Astrocyte (in vitro differentiated cells and primary cell): ENCODE results near the gene STRA6. TPM values are rescaled to one million over a fixed set of nuclear protein-coding genes. Genes with fewer than 3 reads are reported as not detected.

Source experiments
- DNase-seq: peaks from one replicate; pipeline ENCODE4 v3.0.0-alpha.2; 2010; ENCODE audit warnings: low read depth
- FAIRE-seq: peaks from 2 replicates; lab custom pipeline; 2011; peaks lifted over from hg19 to GRCh38; lab: Jason Lieb, UNC
- H2AFZ ChIP-seq: 2 replicates; pipeline ENCODE4 v1.6.0; 2012; ENCODE audit warnings: low read depth, low read length, inconsistent platforms
- H3K27ac ChIP-seq: 2 replicates; pipeline ENCODE4 v1.5.1; 2011; ENCODE audit warnings: low read depth, low read length, inconsistent platforms
- H3K27me3 ChIP-seq: 2 replicates; pipeline ENCODE4 v1.6.0; 2011; ENCODE audit warnings: low read length, inconsistent platforms; ENCODE audit not compliant: insufficient read depth
- H3K36me3 ChIP-seq: 2 replicates; pipeline ENCODE4 v1.5.1; 2011; ENCODE audit warnings: low read length, inconsistent platforms; ENCODE audit not compliant: insufficient read depth
- H3K4me1 ChIP-seq: 2 replicates; pipeline ENCODE4 v1.5.1; 2011; ENCODE audit warnings: low read length, inconsistent platforms; ENCODE audit not compliant: insufficient read depth
- H3K4me2 ChIP-seq: 2 replicates; pipeline ENCODE4 v1.6.0; 2012; ENCODE audit warnings: low read length, inconsistent platforms
- H3K4me3 ChIP-seq: 2 replicates; pipeline ENCODE4 v1.5.1; 2011; ENCODE audit warnings: low read depth, mild to moderate bottlenecking, low read length, inconsistent platforms; ENCODE audit not compliant: insufficient read depth
- H3K79me2 ChIP-seq: 2 replicates; pipeline ENCODE4 v1.6.0; 2012; ENCODE audit warnings: mild to moderate bottlenecking, low read length, inconsistent platforms; ENCODE audit not compliant: insufficient read depth
- H3K9ac ChIP-seq: 2 replicates; pipeline ENCODE4 v1.6.0; 2012; ENCODE audit warnings: mild to moderate bottlenecking, low read length, inconsistent platforms
- H3K9me3 ChIP-seq: 2 replicates; pipeline ENCODE4 v1.5.1; 2012; ENCODE audit warnings: low read depth, mild to moderate bottlenecking, low read length, inconsistent platforms; ENCODE audit not compliant: insufficient read depth
- H4K20me1 ChIP-seq: 2 replicates; pipeline ENCODE4 v1.6.0; 2012; ENCODE audit warnings: low read length, inconsistent platforms; ENCODE audit not compliant: insufficient read depth
- H3K27ac Mint-ChIP-seq: one replicate; pipeline ENCODE4 v1.8.0; 2021; ENCODE audit warnings: mild to moderate bottlenecking, mixed read lengths; ENCODE audit not compliant: unreplicated experiment
- H3K27me3 Mint-ChIP-seq: one replicate; pipeline ENCODE4 v1.8.0; 2021; ENCODE audit warnings: low read depth, mixed read lengths; ENCODE audit not compliant: unreplicated experiment
- H3K36me3 Mint-ChIP-seq: one replicate; pipeline ENCODE4 v1.8.0; 2021; ENCODE audit warnings: low read depth, mixed read lengths; ENCODE audit not compliant: unreplicated experiment
- H3K4me1 Mint-ChIP-seq: one replicate; pipeline ENCODE4 v1.8.0; 2021; ENCODE audit warnings: low read depth, mixed read lengths; ENCODE audit not compliant: unreplicated experiment
- H3K4me3 Mint-ChIP-seq: one replicate; pipeline ENCODE4 v1.8.0; 2021; ENCODE audit warnings: mild to moderate bottlenecking, moderate library complexity, mixed read lengths; ENCODE audit not compliant: unreplicated experiment
- H3K9me3 Mint-ChIP-seq: one replicate; pipeline ENCODE4 v1.8.0; 2021; ENCODE audit warnings: mild to moderate bottlenecking, mixed read lengths; ENCODE audit not compliant: unreplicated experiment
- CTCF ChIP-seq: IDR thresholded peaks from 2 replicates; pipeline ENCODE4 v1.5.1; 2011; ENCODE audit warnings: low read depth, mild to moderate bottlenecking, inconsistent platforms, low read length, moderate library complexity; ENCODE audit not compliant: insufficient read depth
- EZH2 ChIP-seq: IDR thresholded peaks from 2 replicates; pipeline ENCODE4 v1.6.1; 2012; ENCODE audit warnings: mild to moderate bottlenecking, low read length, inconsistent platforms; ENCODE audit not compliant: insufficient read depth
- total RNA-seq: library from RNA; stranded (reverse); gene quantifications from 2 replicates; pipeline ENCODE4 v1.2.1, GENCODE V29; 2021

The STRA6 gene
- total RNA-seq, 1 donor from 2014 or later: 7.2 TPM

- Histone ChIP-seq H3K79me2 (no peaks in the 10 kb centered on the region), H4K20me1 (no peaks in the 10 kb centered on the region), H3K27me3 (no peaks in the 10 kb centered on the region), H3K9ac (no peak overlapping the region), H3K27ac (no peak overlapping the region), H3K4me1 (peaks cover 21% of the 10 kb centered on the region), H2AFZ (no peak overlapping the region), H3K9me3 (no peaks in the 10 kb centered on the region), H3K4me2 (no peak overlapping the region), H3K4me3 (no peak overlapping the region), H3K36me3 (no peaks in the 10 kb centered on the region)
- H3K4me1 Mint-ChIP-seq: peaks cover 13% of the 10 kb centered on the region
- H3K36me3 Mint-ChIP-seq: no peaks in the 10 kb centered on the region
- DNase-seq (no peak), FAIRE-seq (no peak)
- no peaks in the 10 kb centered on the region for H3K9me3 Mint-ChIP-seq
- H3K27me3 Mint-ChIP-seq: peaks cover 53% of the 10 kb centered on the region
- no peak for TF ChIP-seq CTCF
- no peak for TF ChIP-seq EZH2
- H3K27ac Mint-ChIP-seq: no peak overlapping the region
- H3K4me3 Mint-ChIP-seq: no peak overlapping the region
Observed at GRCh38 chr15:74229686-74230085, 27.1 kb upstream of the STRA6 start.

- FAIRE-seq (no peak), DNase-seq (peak; percentile 24)
- Histone ChIP-seq H2AFZ (peak overlapping the region; percentile 51), H3K4me3 (no peak overlapping the region), H3K79me2 (no peaks in the 10 kb centered on the region), H3K36me3 (no peaks in the 10 kb centered on the region), H3K27me3 (no peaks in the 10 kb centered on the region), H4K20me1 (no peaks in the 10 kb centered on the region), H3K4me1 (peaks cover 24% of the 10 kb centered on the region), H3K9me3 (no peaks in the 10 kb centered on the region), H3K27ac (no peak overlapping the region), H3K4me2 (peak overlapping the region; percentile 60), H3K9ac (no peak overlapping the region)
- H3K4me1 Mint-ChIP-seq: peaks cover 15% of the 10 kb centered on the region
- no peak overlapping the region for H3K27ac Mint-ChIP-seq
- peaks cover 53% of the 10 kb centered on the region for H3K27me3 Mint-ChIP-seq
- H3K9me3 Mint-ChIP-seq: no peaks in the 10 kb centered on the region
- H3K4me3 Mint-ChIP-seq: no peak overlapping the region
- no peak for TF ChIP-seq EZH2
- no peak for TF ChIP-seq CTCF
- no peaks in the 10 kb centered on the region for H3K36me3 Mint-ChIP-seq
Observed at GRCh38 chr15:74228723-74229081, 26.1 kb upstream of the STRA6 start.

GRCh38 chr15:74227968-74228722 is 25.6 kb upstream of the STRA6 start:
- Mint-ChIP-seq H3K9me3 (no peaks in the 10 kb centered on the region), H3K4me1 (peaks cover 16% of the 10 kb centered on the region), H3K4me3 (no peak overlapping the region), H3K27me3 (peaks cover 51% of the 10 kb centered on the region), H3K36me3 (no peaks in the 10 kb centered on the region), H3K27ac (no peak overlapping the region)
- H2AFZ ChIP-seq: peak overlapping the region; percentile 51
- no peaks in the 10 kb centered on the region for H3K36me3 ChIP-seq
- H3K4me2 ChIP-seq: peak overlapping the region; percentile 60
- TF ChIP-seq EZH2 (no peak), CTCF (no peak)
- H3K79me2 ChIP-seq: no peaks in the 10 kb centered on the region
- H3K4me1 ChIP-seq: peaks cover 24% of the 10 kb centered on the region
- FAIRE-seq (no peak), DNase-seq (no peak)
- no peak overlapping the region for H3K4me3 ChIP-seq
- no peak overlapping the region for H3K9ac ChIP-seq
- no peak overlapping the region for H3K27ac ChIP-seq
- H3K9me3 ChIP-seq: no peaks in the 10 kb centered on the region
- no peaks in the 10 kb centered on the region for H4K20me1 ChIP-seq
- peaks cover under 1% of the 10 kb centered on the region for H3K27me3 ChIP-seq
